Activated T-helper 9 cell treated with anti-CD3 and anti-CD28 coated beads, Interleukin-2, amount 50 U/mL, for 16 hours (primary cell): ENCODE measurements around the gene ATXN1.
A peak's percentile ranks its signal among the peaks of the same experiment; 100 is the strongest.

ENCODE experiments used
- DNase-seq: peaks from one replicate; pipeline ENCODE4 v3.0.0-alpha.2; 2020; ENCODE audit warnings: low read depth

Gene ATXN1

GRCh38 chr6:16783509-16783908, 22.2 kb upstream of the ATXN1 start:
- no peak for DNase-seq

GRCh38 chr6:16782278-16782677, 21.0 kb upstream of the ATXN1 start:
- DNase-seq = no peak

GRCh38 chr6:16781348-16782169, 20.3 kb upstream of the ATXN1 start:
- no peak for DNase-seq

GRCh38 chr6:16778521-16778920, 17.3 kb upstream of the ATXN1 start:
- DNase-seq = no peak

GRCh38 chr6:16777794-16778193, 16.5 kb upstream of the ATXN1 start:
- no peak for DNase-seq

- no peak for DNase-seq
These were observed 15.2 kb upstream of the ATXN1 start for GRCh38 chr6:16776394-16777017.

GRCh38 chr6:16774437-16774836, 13.2 kb upstream of the ATXN1 start:
- no peak for DNase-seq

GRCh38 chr6:16773362-16773761, 12.1 kb upstream of the ATXN1 start:
- DNase-seq = no peak

GRCh38 chr6:16770701-16771569, 9.7 kb upstream of the ATXN1 start:
- peak; percentile 65 for DNase-seq

GRCh38 chr6:16769986-16770376, 8.7 kb upstream of the ATXN1 start:
- no peak for DNase-seq

- DNase-seq = peak; percentile 36
These were observed 8.1 kb upstream of the ATXN1 start for GRCh38 chr6:16769131-16769985.

GRCh38 chr6:16768477-16768830, 7.2 kb upstream of the ATXN1 start:
- no peak for DNase-seq

GRCh38 chr6:16767765-16768476, 6.7 kb upstream of the ATXN1 start:
- DNase-seq = no peak

- DNase-seq = no peak
These were observed 5.8 kb upstream of the ATXN1 start for GRCh38 chr6:16766836-16767745.

- no peak for DNase-seq
These were observed 4.8 kb upstream of the ATXN1 start for GRCh38 chr6:16766043-16766536.

- no peak for DNase-seq
These were observed 4.0 kb upstream of the ATXN1 start for GRCh38 chr6:16765235-16765634.

GRCh38 chr6:16764188-16764950, 3.1 kb upstream of the ATXN1 start:
- no peak for DNase-seq

GRCh38 chr6:16762550-16763477, 1.6 kb upstream of the ATXN1 start:
- DNase-seq = peak; percentile 51
